Measurements from ENCODE around the gene WRAP73.

DNA sequence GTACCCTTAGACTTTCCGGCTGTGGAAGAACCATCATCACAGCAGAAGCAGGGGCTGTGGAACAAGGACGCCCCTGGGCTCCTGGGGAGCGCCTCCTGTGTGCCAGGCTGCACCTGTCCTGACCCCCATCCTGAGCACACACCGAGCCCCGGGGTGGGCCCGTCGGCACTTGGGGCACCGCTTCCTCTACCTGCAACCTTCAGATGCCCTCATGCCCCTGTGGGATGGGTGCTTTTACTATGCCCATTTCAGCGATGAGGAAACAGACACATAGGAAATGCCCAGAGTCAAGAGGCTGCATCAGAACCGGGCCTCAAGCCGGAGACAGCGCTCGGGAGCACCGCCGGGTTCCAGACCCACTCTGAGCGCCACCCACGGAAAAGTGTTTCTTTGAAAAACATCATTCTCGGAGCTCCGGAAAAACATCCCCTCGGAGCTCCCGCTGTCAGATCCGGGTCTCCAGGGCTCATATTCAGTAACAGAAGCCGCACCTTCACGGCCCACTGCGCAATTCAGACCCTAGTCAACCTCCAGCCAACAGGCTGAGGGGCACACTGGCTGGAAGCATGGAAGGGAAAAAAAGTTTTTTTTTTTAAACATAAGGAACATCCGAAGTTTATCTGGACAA, 17.1 kb downstream of the WRAP73 start:
- TF ChIP-seq, protein P1, sequence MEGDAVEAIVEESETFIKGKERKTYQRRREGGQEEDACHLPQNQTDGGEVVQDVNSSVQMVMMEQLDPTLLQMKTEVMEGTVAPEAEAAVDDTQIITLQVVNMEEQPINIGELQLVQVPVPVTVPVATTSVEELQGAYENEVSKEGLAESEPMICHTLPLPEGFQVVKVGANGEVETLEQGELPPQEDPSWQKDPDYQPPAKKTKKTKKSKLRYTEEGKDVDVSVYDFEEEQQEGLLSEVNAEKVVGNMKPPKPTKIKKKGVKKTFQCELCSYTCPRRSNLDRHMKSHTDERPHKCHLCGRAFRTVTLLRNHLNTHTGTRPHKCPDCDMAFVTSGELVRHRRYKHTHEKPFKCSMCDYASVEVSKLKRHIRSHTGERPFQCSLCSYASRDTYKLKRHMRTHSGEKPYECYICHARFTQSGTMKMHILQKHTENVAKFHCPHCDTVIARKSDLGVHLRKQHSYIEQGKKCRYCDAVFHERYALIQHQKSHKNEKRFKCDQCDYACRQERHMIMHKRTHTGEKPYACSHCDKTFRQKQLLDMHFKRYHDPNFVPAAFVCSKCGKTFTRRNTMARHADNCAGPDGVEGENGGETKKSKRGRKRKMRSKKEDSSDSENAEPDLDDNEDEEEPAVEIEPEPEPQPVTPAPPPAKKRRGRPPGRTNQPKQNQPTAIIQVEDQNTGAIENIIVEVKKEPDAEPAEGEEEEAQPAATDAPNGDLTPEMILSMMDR (IDR thresholded peaks at IDR 0.05): no peak
- no peak for TF ChIP-seq POLR2AphosphoS5 (IDR thresholded peaks at IDR 0.05)
- TF ChIP-seq POLR2A (IDR thresholded peaks at IDR 0.05): no peak
